RWPE2 (cell line): ENCODE results near the gene DNAH3.

ENCODE experiments used
- ATAC-seq: fragments of 200-7000 bp; cut with Tn5 transposase; 3 replicates; pipeline ENCODE4 v1.9.1; 2021; ENCODE audit warnings: low read depth
- DNase-seq: peaks from one replicate; pipeline ENCODE4 v3.0.0-alpha.2; 2020; ENCODE audit warnings: low spot score
- H3K27ac ChIP-seq: fragments of 450-650 bp; 2 replicates; pipeline ENCODE4 v1.5.1; 2017; ENCODE audit warnings: mild to moderate bottlenecking; ENCODE audit not compliant: poor library complexity, severe bottlenecking
- H3K27me3 ChIP-seq: fragments of 250-450 bp; sonication (Bioruptor Pico); 2 replicates; pipeline ENCODE4 v1.5.1; 2021; ENCODE audit warnings: mild to moderate bottlenecking, moderate library complexity; ENCODE audit not compliant: insufficient read depth, poor library complexity, severe bottlenecking
- H3K36me3 ChIP-seq: fragments of 250-450 bp; sonication (Bioruptor Pico); 2 replicates; pipeline ENCODE4 v1.5.1; 2020; ENCODE audit warnings: low read depth, mild to moderate bottlenecking, moderate library complexity
- H3K4me1 ChIP-seq: fragments of 250-450 bp; sonication (Bioruptor Pico); 2 replicates; pipeline ENCODE4 v1.5.1; 2021; ENCODE audit warnings: mild to moderate bottlenecking, moderate library complexity; ENCODE audit not compliant: insufficient read depth, poor library complexity, severe bottlenecking
- H3K4me3 ChIP-seq: fragments of 250-450 bp; sonication (Bioruptor Pico); 2 replicates; pipeline ENCODE4 v1.5.1; 2021; ENCODE audit warnings: mild to moderate bottlenecking, moderate library complexity; ENCODE audit not compliant: severe bottlenecking
- H3K9me3 ChIP-seq: fragments of 250-450 bp; sonication (Bioruptor Pico); 2 replicates; pipeline ENCODE4 v1.5.1; 2021; ENCODE audit warnings: mild to moderate bottlenecking, moderate library complexity; ENCODE audit not compliant: severe bottlenecking
- TF ChIP-seq, protein P1 (sequence below): fragments of 450-650 bp; IDR thresholded peaks from one replicate; pipeline ENCODE4 v1.5.1; 2017; ENCODE audit warnings: mild to moderate bottlenecking, moderate library complexity; ENCODE audit not compliant: poor library complexity, severe bottlenecking

Gene DNAH3

DNA sequence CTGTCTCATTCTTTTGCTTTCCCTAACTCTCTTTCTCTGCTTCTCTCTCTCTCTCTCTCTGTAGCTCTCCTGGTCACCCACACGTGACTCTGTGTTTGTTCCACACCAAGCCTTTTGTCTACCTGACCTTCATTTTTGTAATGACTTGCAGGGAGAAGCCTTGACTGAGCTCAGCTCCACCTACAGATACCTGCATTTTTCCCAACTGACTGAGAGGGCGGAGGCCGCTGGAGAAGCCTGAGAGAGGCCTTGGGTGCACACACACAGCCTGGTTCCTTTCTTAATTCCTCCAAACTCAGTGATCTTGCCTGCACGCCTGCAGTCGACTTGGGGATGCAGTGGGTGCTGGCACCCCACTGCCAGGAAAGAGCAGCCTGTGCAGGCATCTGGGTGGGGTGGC is 181.3 kb downstream of the DNAH3 start:
- H3K9me3 ChIP-seq: no peaks in the 10 kb centered on the region
- H3K27me3 ChIP-seq: no peaks in the 10 kb centered on the region
- TF ChIP-seq, protein P1, sequence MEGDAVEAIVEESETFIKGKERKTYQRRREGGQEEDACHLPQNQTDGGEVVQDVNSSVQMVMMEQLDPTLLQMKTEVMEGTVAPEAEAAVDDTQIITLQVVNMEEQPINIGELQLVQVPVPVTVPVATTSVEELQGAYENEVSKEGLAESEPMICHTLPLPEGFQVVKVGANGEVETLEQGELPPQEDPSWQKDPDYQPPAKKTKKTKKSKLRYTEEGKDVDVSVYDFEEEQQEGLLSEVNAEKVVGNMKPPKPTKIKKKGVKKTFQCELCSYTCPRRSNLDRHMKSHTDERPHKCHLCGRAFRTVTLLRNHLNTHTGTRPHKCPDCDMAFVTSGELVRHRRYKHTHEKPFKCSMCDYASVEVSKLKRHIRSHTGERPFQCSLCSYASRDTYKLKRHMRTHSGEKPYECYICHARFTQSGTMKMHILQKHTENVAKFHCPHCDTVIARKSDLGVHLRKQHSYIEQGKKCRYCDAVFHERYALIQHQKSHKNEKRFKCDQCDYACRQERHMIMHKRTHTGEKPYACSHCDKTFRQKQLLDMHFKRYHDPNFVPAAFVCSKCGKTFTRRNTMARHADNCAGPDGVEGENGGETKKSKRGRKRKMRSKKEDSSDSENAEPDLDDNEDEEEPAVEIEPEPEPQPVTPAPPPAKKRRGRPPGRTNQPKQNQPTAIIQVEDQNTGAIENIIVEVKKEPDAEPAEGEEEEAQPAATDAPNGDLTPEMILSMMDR: no peak
- DNase-seq: no peak
- ATAC-seq: no peak
- H3K4me1 ChIP-seq: no peaks in the 10 kb centered on the region
- H3K4me3 ChIP-seq: no peak overlapping the region
- H3K27ac ChIP-seq: no peak overlapping the region
- H3K36me3 ChIP-seq: no peaks in the 10 kb centered on the region

DNA sequence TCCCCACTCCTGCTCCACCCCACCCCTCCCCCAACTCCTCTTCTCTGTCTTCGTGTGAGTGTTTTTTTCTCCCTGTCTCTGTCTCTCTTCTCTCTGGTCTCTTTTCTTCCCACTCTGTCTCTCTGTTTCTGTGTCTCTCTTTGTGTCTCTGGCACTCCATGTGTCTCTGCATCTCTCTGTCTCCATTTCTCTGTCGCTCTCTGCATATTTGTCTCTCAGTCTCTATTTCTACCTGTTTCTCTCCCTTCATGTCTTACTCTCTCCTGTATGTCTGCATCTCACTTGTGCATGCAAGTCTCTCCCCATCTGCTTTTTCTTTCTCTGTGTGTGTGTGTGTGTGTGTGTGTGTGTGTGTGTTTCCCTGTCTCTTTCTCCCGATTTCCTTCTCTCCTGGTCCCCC is 181.9 kb downstream of the DNAH3 start:
- DNase-seq (no peak), ATAC-seq (no peak)
- Histone ChIP-seq H3K9me3 (no peaks in the 10 kb centered on the region), H3K27ac (no peak overlapping the region), H3K27me3 (no peaks in the 10 kb centered on the region), H3K4me1 (no peaks in the 10 kb centered on the region), H3K4me3 (no peak overlapping the region), H3K36me3 (no peaks in the 10 kb centered on the region)
- TF ChIP-seq, protein P1: no peak

DNA sequence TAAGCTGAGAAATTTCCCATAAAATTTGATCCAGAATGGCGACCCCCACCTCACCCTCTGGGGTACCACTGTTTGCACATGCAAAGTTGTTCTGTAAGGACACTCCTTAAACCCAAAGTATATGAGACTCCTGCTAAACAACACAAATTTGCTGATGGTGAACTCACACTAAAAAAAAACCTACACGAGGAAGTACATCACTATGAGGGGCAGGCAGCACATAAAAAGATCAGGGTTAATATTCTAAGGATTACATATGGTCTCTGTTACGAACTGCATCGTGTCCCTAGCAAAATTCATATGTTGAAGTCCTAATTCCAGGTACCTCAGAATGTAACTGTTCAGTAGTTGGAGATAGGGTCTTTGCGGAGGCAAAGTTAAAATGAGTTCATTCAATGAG is 189.7 kb downstream of the DNAH3 start:
- Histone ChIP-seq H3K4me3 (no peak overlapping the region), H3K9me3 (no peaks in the 10 kb centered on the region), H3K4me1 (no peaks in the 10 kb centered on the region), H3K27ac (no peak overlapping the region), H3K36me3 (no peaks in the 10 kb centered on the region), H3K27me3 (no peaks in the 10 kb centered on the region)
- TF ChIP-seq, protein P1: no peak
- ATAC-seq (no peak), DNase-seq (no peak)

DNA sequence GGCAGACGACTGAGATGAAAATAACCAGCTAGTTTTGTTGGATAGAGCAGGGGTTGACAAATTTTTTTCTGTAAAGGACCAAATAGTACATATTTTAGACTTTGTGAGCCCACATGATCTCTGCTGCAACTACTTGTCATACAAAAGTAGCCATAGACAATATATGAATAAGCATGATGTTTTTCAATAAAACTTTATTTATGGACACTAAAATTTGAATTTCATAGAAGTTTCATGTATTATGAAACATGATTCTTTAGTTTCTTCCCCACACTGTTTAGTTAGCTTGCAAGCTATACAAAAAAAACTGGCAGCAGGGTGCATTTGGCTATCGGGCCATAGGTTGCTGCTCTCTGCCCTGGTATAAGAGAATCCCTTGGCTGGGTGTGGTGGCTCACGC is 193.5 kb downstream of the DNAH3 start:
- no peaks in the 10 kb centered on the region for H3K36me3 ChIP-seq
- no peaks in the 10 kb centered on the region for H3K9me3 ChIP-seq
- ATAC-seq (no peak), DNase-seq (no peak)
- TF ChIP-seq, protein P1: no peak
- H3K27me3 ChIP-seq: no peaks in the 10 kb centered on the region
- H3K4me1 ChIP-seq: no peaks in the 10 kb centered on the region
- no peak overlapping the region for H3K4me3 ChIP-seq
- H3K27ac ChIP-seq: no peak overlapping the region

DNA sequence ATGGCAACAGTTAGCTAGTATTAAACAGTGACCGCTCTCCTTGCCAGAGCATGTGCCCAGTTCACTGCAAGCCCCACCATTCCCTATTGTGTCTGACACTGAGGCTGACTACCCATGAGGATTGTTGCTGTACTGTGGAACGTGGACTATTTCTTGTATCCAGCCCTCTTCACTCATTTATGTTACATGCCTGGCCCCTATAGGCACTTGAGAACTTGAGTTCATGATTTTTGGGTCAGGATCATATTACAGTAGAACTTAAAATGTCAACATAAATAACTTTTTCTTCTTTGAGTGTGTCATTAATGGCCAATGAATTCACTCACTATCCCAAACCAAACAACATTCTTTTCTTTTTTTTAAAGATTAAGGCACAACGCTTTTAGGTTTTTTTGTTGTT is 194.3 kb downstream of the DNAH3 start:
- DNase-seq: no peak

More for the DNA sequence above, 194.3 kb downstream of the DNAH3 start:
- Histone ChIP-seq H3K27ac (no peak overlapping the region), H3K4me3 (no peak overlapping the region), H3K9me3 (no peaks in the 10 kb centered on the region), H3K36me3 (no peaks in the 10 kb centered on the region), H3K4me1 (no peaks in the 10 kb centered on the region), H3K27me3 (no peaks in the 10 kb centered on the region)
- TF ChIP-seq, protein P1: peak; percentile 25
- ATAC-seq: peak; percentile 41; the same call in 2 of the 3 replicates
